Epithelial cell of esophagus (primary cell): ENCODE measurements around the gene FOXJ1.
A peak's percentile ranks its signal among the peaks of the same experiment; 100 is the strongest.

Source experiments
- DNase-seq: peaks from one replicate; pipeline ENCODE4 v3.0.0; 2010; ENCODE audit warnings: low read depth
- H3K4me3 ChIP-seq: 2 replicates; pipeline ENCODE4 v1.5.1; 2011; ENCODE audit warnings: mild to moderate bottlenecking, low read length, control low read depth
- TF ChIP-seq, protein P1 (sequence below): IDR thresholded peaks from 2 replicates; pipeline ENCODE4 v1.5.1; 2011; ENCODE audit warnings: low read depth, mild to moderate bottlenecking, low read length, control low read depth, inconsistent platforms; ENCODE audit not compliant: insufficient read depth; ENCODE audit errors: missing control alignments

FOXJ1 gene

GRCh38 chr17:76106703-76107102, 34.3 kb downstream of the FOXJ1 start:
- H3K4me3 ChIP-seq: no peak overlapping the region
- TF ChIP-seq, protein P1, sequence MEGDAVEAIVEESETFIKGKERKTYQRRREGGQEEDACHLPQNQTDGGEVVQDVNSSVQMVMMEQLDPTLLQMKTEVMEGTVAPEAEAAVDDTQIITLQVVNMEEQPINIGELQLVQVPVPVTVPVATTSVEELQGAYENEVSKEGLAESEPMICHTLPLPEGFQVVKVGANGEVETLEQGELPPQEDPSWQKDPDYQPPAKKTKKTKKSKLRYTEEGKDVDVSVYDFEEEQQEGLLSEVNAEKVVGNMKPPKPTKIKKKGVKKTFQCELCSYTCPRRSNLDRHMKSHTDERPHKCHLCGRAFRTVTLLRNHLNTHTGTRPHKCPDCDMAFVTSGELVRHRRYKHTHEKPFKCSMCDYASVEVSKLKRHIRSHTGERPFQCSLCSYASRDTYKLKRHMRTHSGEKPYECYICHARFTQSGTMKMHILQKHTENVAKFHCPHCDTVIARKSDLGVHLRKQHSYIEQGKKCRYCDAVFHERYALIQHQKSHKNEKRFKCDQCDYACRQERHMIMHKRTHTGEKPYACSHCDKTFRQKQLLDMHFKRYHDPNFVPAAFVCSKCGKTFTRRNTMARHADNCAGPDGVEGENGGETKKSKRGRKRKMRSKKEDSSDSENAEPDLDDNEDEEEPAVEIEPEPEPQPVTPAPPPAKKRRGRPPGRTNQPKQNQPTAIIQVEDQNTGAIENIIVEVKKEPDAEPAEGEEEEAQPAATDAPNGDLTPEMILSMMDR: no peak
- DNase-seq: no peak

DNA sequence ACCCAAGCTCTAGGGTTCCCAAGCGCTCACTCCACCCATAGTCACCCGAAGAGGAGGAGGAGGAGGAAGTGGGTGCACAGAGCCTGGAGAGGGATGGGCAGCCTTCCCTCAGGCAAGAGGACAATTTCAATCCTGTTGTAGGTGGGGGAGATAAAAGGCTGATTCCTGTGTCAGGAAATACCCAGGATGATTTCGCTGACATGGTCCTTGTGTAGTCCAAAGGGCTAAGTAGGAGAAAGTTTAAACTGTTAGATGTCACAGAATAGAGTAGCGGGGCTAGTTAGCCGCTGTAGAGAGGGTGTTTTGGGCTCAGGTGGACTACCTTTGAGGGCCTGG, 36.2 kb downstream of the FOXJ1 start:
- TF ChIP-seq, protein P1: no peak
- no peak overlapping the region for H3K4me3 ChIP-seq
- DNase-seq: no peak

- peak overlapping the region; percentile 94 for H3K4me3 ChIP-seq
- TF ChIP-seq, protein P1: no peak
- no peak for DNase-seq
These were observed 36.7 kb downstream of the FOXJ1 start for GRCh38 chr17:76104140-76104895.

GRCh38 chr17:76103274-76104139, 37.5 kb downstream of the FOXJ1 start, which contains the start of gene EXOC7:
TSS of gene EXOC7 (minus strand) at chr17:76103787. CDS start at chr17:76103692, 95 bp downstream.
- DNase-seq: peak; percentile 90
- TF ChIP-seq, protein P1: peak; percentile 21
- H3K4me3 ChIP-seq: peak within 1 kb of the TSS; percentile 94

DNA sequence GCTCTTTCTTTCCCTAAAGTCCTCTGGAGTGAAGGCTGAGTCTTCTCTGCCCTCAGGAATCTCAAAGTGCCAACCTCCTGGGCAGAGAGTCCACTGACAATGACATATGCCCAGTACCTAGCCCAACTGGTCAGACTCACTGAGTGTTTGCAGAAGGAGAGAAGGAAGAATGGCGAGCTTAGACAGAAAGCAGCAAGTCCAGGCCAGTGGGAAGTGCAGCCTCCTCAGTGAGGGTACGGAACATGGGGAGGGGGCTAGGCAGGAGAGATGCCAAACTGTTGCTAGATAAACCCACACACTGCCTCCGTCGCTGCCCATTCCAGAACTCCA, 38.1 kb downstream of the FOXJ1 start:
- DNase-seq: no peak
- peak overlapping the region; percentile 94 for H3K4me3 ChIP-seq
- TF ChIP-seq, protein P1: no peak

- no peak for DNase-seq
- TF ChIP-seq, protein P1: no peak
- no peak overlapping the region for H3K4me3 ChIP-seq
These were observed 43.2 kb downstream of the FOXJ1 start for GRCh38 chr17:76097716-76098295.
